HG03159 (cell line): ENCODE data around the gene GPR39.

Source experiments
- ATAC-seq: cut with Tn5 transposase; IDR thresholded peaks from one replicate; pipeline ENCODE4 v1.9.1; 2021; ENCODE audit warnings: mild to moderate bottlenecking, moderate library complexity; ENCODE audit not compliant: unreplicated experiment

Gene GPR39

GRCh38 chr2:132559921-132560320 is 143.3 kb downstream of the GPR39 start:
- ATAC-seq, result no peak

GRCh38 chr2:132560562-132560961 is 144.0 kb downstream of the GPR39 start:
- ATAC-seq, result no peak

- no peak for ATAC-seq
Observed at GRCh38 chr2:132562245-132562644, 145.6 kb downstream of the GPR39 start.

- ATAC-seq, result no peak
Observed at GRCh38 chr2:132564065-132564464, 147.5 kb downstream of the GPR39 start.

GRCh38 chr2:132566379-132566778 is 149.8 kb downstream of the GPR39 start:
- no peak for ATAC-seq

GRCh38 chr2:132567682-132568081 is 151.1 kb downstream of the GPR39 start:
- ATAC-seq, result no peak

GRCh38 chr2:132568656-132569055 is 152.1 kb downstream of the GPR39 start:
- ATAC-seq, result no peak

GRCh38 chr2:132573444-132574007 is 156.9 kb downstream of the GPR39 start:
- no peak for ATAC-seq

GRCh38 chr2:132577686-132578085 is 161.1 kb downstream of the GPR39 start:
- no peak for ATAC-seq

- ATAC-seq, result no peak
Observed at GRCh38 chr2:132581591-132581990, 165.0 kb downstream of the GPR39 start.

GRCh38 chr2:132581991-132582738 is 165.6 kb downstream of the GPR39 start:
- no peak for ATAC-seq

GRCh38 chr2:132583666-132584360 is 167.2 kb downstream of the GPR39 start:
- no peak for ATAC-seq

- no peak for ATAC-seq
Observed at GRCh38 chr2:132584976-132585817, 168.6 kb downstream of the GPR39 start.

GRCh38 chr2:132586101-132586511 is 169.5 kb downstream of the GPR39 start:
- ATAC-seq, result no peak

GRCh38 chr2:132586835-132587234 is 170.2 kb downstream of the GPR39 start:
- no peak for ATAC-seq

- no peak for ATAC-seq
Observed at GRCh38 chr2:132588576-132588975, 172.0 kb downstream of the GPR39 start.

GRCh38 chr2:132589111-132589830 is 172.7 kb downstream of the GPR39 start:
- no peak for ATAC-seq

- ATAC-seq, result no peak
Observed at GRCh38 chr2:132589966-132590365, 173.4 kb downstream of the GPR39 start.

- ATAC-seq, result no peak
Observed at GRCh38 chr2:132593171-132593570, 176.6 kb downstream of the GPR39 start.

- ATAC-seq, result no peak
Observed at GRCh38 chr2:132595186-132595585, 178.6 kb downstream of the GPR39 start.

- ATAC-seq, result no peak
Observed at GRCh38 chr2:132595693-132596092, 179.1 kb downstream of the GPR39 start.
